Neural cell (in vitro differentiated cells): ENCODE measurements around the gene PHF21A. TPM values are rescaled to one million over a fixed set of nuclear protein-coding genes. Genes with fewer than 3 reads are reported as not detected.

Experiments used
- H2AFZ ChIP-seq: fragments of 200-600, 300-800 bp; sonication (generic), shearing (Covaris generic); 2 replicates; pipeline ENCODE4 v1.6.0; 2014; ENCODE audit warnings: low read depth, mild to moderate bottlenecking, antibody characterized with exemption, low read length, moderate library complexity
- H3F3A ChIP-seq: fragments of 200-600 bp; shearing (Covaris generic); 2 replicates; pipeline ENCODE4 v1.6.1; 2016; ENCODE audit warnings: mild to moderate bottlenecking, moderate library complexity, mixed read lengths, antibody characterized with exemption, low read length; ENCODE audit not compliant: insufficient read depth, poor library complexity, severe bottlenecking
- H3K27ac ChIP-seq: fragments of 200-600, 300-800 bp; sonication (generic), shearing (Covaris generic); 2 replicates; pipeline ENCODE4 v1.5.1; 2014; ENCODE audit warnings: mild to moderate bottlenecking, low read length, moderate library complexity
- H3K27me3 ChIP-seq: fragments of 300-800, 200-600 bp; sonication (generic), shearing (Covaris generic); 2 replicates; pipeline ENCODE4 v1.6.0; 2014; ENCODE audit warnings: mild to moderate bottlenecking, low read depth, low read length, moderate library complexity; ENCODE audit not compliant: insufficient read depth
- H3K36me3 ChIP-seq: fragments of 300-800, 200-600 bp; sonication (generic), shearing (Covaris generic); 2 replicates; pipeline ENCODE4 v1.5.1; 2014; ENCODE audit warnings: mild to moderate bottlenecking, antibody characterized with exemption, low read length, moderate library complexity; ENCODE audit not compliant: insufficient read depth
- H3K4me2 ChIP-seq: fragments of 300-800, 200-600 bp; sonication (generic), shearing (Covaris generic); 2 replicates; pipeline ENCODE4 v1.6.0; 2014; ENCODE audit warnings: mild to moderate bottlenecking, low read length
- H3K4me3 ChIP-seq: fragments of 300-800, 200-600 bp; sonication (generic), shearing (Covaris generic); 2 replicates; pipeline ENCODE4 v1.5.1; 2014; ENCODE audit warnings: mild to moderate bottlenecking, low read length, moderate library complexity
- H3K79me2 ChIP-seq: fragments of 200-600 bp; shearing (Covaris generic); replicated peaks from 2 replicates; pipeline ENCODE4 v1.6.0; 2014; ENCODE audit warnings: mild to moderate bottlenecking, low read length, moderate library complexity; ENCODE audit not compliant: insufficient read depth
- H3K9ac ChIP-seq: fragments of 300-800, 200-600 bp; sonication (generic), shearing (Covaris generic); 2 replicates; pipeline ENCODE4 v1.6.1; 2016; ENCODE audit warnings: mild to moderate bottlenecking, low read length, mixed read lengths
- H3K9me2 ChIP-seq: fragments of 200-600 bp; shearing (Covaris generic); 2 replicates; pipeline ENCODE4 v1.6.1; 2016; ENCODE audit warnings: mild to moderate bottlenecking, low read length, mixed read lengths; ENCODE audit not compliant: insufficient read depth
- H3K9me3 ChIP-seq: fragments of 200-600, 300-800 bp; sonication (generic), shearing (Covaris generic); 2 replicates; pipeline ENCODE4 v1.6.1; 2016; ENCODE audit warnings: mild to moderate bottlenecking, mixed run types, low read length, moderate library complexity, mixed read lengths
- H4K20me1 ChIP-seq: fragments of 200-600 bp; shearing (Covaris generic); 2 replicates; pipeline ENCODE4 v1.6.1; 2016; ENCODE audit warnings: mild to moderate bottlenecking, mixed run types; ENCODE audit not compliant: insufficient read depth
- EP300 ChIP-seq: fragments of 450-650 bp; conservative IDR thresholded peaks from 2 replicates; pipeline ENCODE4 v1.6.1; 2014; ENCODE audit warnings: antibody characterized with exemption, mild to moderate bottlenecking, moderate library complexity; ENCODE audit not compliant: poor library complexity, severe bottlenecking
- EZH2 ChIP-seq: fragments of 200-600, 300-800 bp; shearing (Covaris generic), sonication (generic); IDR thresholded peaks from 2 replicates; pipeline ENCODE4 v1.6.1; 2014; ENCODE audit warnings: antibody characterized with exemption, low read length, borderline replicate concordance, mild to moderate bottlenecking; ENCODE audit not compliant: insufficient read depth, poor library complexity, severe bottlenecking
- MXI1 ChIP-seq: fragments of 450-650 bp; conservative IDR thresholded peaks from 2 replicates; pipeline ENCODE4 v1.6.1; 2014; ENCODE audit warnings: antibody characterized with exemption, mild to moderate bottlenecking; ENCODE audit not compliant: poor library complexity, severe bottlenecking
- POLR2AphosphoS5 ChIP-seq: IDR thresholded peaks from 2 replicates; pipeline ENCODE4 v1.6.1; 2012
- RAD21 ChIP-seq: fragments of 450-650 bp; conservative IDR thresholded peaks from 2 replicates; pipeline ENCODE4 v1.6.1; 2014; ENCODE audit warnings: antibody characterized with exemption, mild to moderate bottlenecking, moderate library complexity
- SMC3 ChIP-seq: fragments of 450-650 bp; conservative IDR thresholded peaks from 2 replicates; pipeline ENCODE4 v1.6.1; 2014; ENCODE audit warnings: antibody characterized with exemption, mild to moderate bottlenecking, moderate library complexity; ENCODE audit not compliant: poor library complexity
- TAF1 ChIP-seq: IDR thresholded peaks from 2 replicates; pipeline ENCODE4 v1.6.1; 2012; ENCODE audit warnings: low read depth
- polyA plus RNA-seq: library from polyadenylated mRNA; depleted of rRNA; stranded (reverse); fragments of >200 nt; gene quantifications from 2 replicates; pipeline ENCODE4 v1.2.3, GENCODE V29; 2014
- TF ChIP-seq, protein P1 (sequence below): fragments of 450-650 bp; IDR thresholded peaks from 2 replicates; pipeline ENCODE4 v1.5.1; 2014; ENCODE audit warnings: antibody characterized with exemption, mild to moderate bottlenecking, moderate library complexity; ENCODE audit not compliant: poor library complexity, severe bottlenecking
- TF ChIP-seq, protein P2 (sequence below): IDR thresholded peaks from 2 replicates; pipeline ENCODE4 v1.6.1; 2012; ENCODE audit warnings: borderline replicate concordance

PHF21A gene
- polyA plus RNA-seq, 1 donor from 2014 or later: 31.7 TPM

DNA sequence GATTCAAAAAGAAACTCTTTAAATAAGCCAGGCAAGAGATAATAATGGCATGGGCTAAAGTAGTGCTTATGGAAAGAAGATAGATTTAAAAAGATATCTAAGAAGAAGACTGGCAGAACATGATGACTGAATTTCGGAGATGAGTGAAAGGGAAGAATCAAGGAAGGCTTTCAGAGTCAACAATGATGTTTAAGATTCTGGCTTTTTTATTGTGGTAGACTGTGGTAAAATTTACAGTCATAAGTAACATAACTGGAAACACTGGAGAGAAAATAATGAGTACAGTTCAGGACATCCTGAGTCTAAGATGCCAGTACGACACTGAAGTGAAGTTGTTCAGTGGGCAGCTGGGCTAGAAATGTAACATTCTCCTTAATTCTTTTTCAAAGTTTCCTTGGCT is 85.2 kb downstream of the PHF21A start:
- no peaks in the 10 kb centered on the region for H3K27me3 ChIP-seq
- H3K79me2 ChIP-seq: no peaks in the 10 kb centered on the region
- no peaks in the 10 kb centered on the region for H3K36me3 ChIP-seq
- H3K27ac ChIP-seq: no peak overlapping the region
- no peak for TF ChIP-seq POLR2AphosphoS5
- TF ChIP-seq EP300: no peak
- no peak for TF ChIP-seq SMC3
- TF ChIP-seq, protein P1, sequence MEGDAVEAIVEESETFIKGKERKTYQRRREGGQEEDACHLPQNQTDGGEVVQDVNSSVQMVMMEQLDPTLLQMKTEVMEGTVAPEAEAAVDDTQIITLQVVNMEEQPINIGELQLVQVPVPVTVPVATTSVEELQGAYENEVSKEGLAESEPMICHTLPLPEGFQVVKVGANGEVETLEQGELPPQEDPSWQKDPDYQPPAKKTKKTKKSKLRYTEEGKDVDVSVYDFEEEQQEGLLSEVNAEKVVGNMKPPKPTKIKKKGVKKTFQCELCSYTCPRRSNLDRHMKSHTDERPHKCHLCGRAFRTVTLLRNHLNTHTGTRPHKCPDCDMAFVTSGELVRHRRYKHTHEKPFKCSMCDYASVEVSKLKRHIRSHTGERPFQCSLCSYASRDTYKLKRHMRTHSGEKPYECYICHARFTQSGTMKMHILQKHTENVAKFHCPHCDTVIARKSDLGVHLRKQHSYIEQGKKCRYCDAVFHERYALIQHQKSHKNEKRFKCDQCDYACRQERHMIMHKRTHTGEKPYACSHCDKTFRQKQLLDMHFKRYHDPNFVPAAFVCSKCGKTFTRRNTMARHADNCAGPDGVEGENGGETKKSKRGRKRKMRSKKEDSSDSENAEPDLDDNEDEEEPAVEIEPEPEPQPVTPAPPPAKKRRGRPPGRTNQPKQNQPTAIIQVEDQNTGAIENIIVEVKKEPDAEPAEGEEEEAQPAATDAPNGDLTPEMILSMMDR: no peak
- TF ChIP-seq EZH2: no peak
- TF ChIP-seq TAF1: no peak
- TF ChIP-seq, protein P2, sequence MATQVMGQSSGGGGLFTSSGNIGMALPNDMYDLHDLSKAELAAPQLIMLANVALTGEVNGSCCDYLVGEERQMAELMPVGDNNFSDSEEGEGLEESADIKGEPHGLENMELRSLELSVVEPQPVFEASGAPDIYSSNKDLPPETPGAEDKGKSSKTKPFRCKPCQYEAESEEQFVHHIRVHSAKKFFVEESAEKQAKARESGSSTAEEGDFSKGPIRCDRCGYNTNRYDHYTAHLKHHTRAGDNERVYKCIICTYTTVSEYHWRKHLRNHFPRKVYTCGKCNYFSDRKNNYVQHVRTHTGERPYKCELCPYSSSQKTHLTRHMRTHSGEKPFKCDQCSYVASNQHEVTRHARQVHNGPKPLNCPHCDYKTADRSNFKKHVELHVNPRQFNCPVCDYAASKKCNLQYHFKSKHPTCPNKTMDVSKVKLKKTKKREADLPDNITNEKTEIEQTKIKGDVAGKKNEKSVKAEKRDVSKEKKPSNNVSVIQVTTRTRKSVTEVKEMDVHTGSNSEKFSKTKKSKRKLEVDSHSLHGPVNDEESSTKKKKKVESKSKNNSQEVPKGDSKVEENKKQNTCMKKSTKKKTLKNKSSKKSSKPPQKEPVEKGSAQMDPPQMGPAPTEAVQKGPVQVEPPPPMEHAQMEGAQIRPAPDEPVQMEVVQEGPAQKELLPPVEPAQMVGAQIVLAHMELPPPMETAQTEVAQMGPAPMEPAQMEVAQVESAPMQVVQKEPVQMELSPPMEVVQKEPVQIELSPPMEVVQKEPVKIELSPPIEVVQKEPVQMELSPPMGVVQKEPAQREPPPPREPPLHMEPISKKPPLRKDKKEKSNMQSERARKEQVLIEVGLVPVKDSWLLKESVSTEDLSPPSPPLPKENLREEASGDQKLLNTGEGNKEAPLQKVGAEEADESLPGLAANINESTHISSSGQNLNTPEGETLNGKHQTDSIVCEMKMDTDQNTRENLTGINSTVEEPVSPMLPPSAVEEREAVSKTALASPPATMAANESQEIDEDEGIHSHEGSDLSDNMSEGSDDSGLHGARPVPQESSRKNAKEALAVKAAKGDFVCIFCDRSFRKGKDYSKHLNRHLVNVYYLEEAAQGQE: no peak
- TF ChIP-seq RAD21: no peak
- no peak for TF ChIP-seq MXI1
- no peak overlapping the region for H3K9ac ChIP-seq
- H3K9me3 ChIP-seq: no peaks in the 10 kb centered on the region
- H2AFZ ChIP-seq: no peak overlapping the region
- H3K4me3 ChIP-seq: no peak overlapping the region
- H3F3A ChIP-seq: no peaks in the 10 kb centered on the region
- H3K4me2 ChIP-seq: no peak overlapping the region
- no peaks in the 10 kb centered on the region for H4K20me1 ChIP-seq
- H3K9me2 ChIP-seq: no peaks in the 10 kb centered on the region

DNA sequence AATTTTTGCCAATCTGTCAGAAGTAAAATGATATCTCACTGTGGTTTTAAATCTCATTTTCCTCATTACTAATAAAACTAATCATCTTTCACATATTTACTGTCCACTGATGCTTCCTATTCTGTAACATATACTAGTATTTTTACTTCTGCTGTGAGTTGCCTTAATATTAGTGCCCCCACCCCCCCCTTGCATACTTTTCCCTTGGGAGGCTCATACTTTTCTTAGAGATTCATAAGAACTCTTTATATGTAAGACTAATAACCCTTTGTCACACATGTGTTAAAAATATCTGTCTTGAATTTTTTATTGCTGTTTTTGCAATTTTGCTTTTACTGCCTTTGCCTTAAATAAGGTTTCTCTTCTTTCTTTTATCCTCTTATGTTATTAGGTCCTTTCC is 87.2 kb downstream of the PHF21A start:
- Histone ChIP-seq H3F3A (no peaks in the 10 kb centered on the region), H3K27me3 (no peaks in the 10 kb centered on the region), H3K79me2 (no peaks in the 10 kb centered on the region), H3K4me3 (no peak overlapping the region), H2AFZ (no peak overlapping the region), H3K4me2 (no peak overlapping the region), H3K27ac (no peak overlapping the region), H3K9me3 (no peaks in the 10 kb centered on the region), H3K36me3 (no peaks in the 10 kb centered on the region), H3K9me2 (no peaks in the 10 kb centered on the region), H3K9ac (no peak overlapping the region), H4K20me1 (no peaks in the 10 kb centered on the region)
- TF ChIP-seq SMC3: no peak
- no peak for TF ChIP-seq EP300
- TF ChIP-seq, protein P1: no peak
